HG03139 (cell line): Measurements from ENCODE around the gene FBXL4.

Experiments used
- ATAC-seq: cut with Tn5 transposase; IDR thresholded peaks from one replicate; pipeline ENCODE4 v1.9.1; 2021; ENCODE audit not compliant: unreplicated experiment

The FBXL4 gene

DNA sequence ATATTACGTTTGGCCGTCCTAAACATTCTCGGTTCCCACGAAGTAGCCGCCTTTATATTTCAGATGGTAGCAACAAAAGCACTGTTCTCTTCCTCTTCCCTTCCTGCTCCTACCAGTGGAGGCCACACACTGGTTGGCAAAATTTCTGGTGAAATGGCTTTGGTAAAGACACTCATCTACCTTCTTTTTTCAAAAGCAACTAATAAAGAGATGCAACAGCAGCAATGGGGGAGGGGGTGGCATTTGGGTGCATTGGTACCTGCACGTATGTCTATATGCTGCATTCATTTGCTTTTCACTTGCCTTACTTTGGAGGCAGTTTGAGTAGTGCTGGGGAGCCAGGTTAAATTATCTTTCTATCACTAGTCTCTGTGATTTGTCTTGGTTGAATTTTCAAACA lies 107.4 kb downstream of the FBXL4 start:
- no peak for ATAC-seq

GRCh38 chr6:98839781-98840361 lies 107.9 kb downstream of the FBXL4 start:
- no peak for ATAC-seq

- ATAC-seq: no peak
These were observed 108.8 kb downstream of the FBXL4 start for GRCh38 chr6:98838975-98839374.

- no peak for ATAC-seq
These were observed 109.7 kb downstream of the FBXL4 start for GRCh38 chr6:98838032-98838431.

GRCh38 chr6:98836962-98837944 lies 110.5 kb downstream of the FBXL4 start:
- ATAC-seq: no peak

GRCh38 chr6:98836025-98836961 lies 111.5 kb downstream of the FBXL4 start:
- ATAC-seq: no peak

GRCh38 chr6:98835149-98836024 lies 112.4 kb downstream of the FBXL4 start:
- ATAC-seq: no peak

DNA sequence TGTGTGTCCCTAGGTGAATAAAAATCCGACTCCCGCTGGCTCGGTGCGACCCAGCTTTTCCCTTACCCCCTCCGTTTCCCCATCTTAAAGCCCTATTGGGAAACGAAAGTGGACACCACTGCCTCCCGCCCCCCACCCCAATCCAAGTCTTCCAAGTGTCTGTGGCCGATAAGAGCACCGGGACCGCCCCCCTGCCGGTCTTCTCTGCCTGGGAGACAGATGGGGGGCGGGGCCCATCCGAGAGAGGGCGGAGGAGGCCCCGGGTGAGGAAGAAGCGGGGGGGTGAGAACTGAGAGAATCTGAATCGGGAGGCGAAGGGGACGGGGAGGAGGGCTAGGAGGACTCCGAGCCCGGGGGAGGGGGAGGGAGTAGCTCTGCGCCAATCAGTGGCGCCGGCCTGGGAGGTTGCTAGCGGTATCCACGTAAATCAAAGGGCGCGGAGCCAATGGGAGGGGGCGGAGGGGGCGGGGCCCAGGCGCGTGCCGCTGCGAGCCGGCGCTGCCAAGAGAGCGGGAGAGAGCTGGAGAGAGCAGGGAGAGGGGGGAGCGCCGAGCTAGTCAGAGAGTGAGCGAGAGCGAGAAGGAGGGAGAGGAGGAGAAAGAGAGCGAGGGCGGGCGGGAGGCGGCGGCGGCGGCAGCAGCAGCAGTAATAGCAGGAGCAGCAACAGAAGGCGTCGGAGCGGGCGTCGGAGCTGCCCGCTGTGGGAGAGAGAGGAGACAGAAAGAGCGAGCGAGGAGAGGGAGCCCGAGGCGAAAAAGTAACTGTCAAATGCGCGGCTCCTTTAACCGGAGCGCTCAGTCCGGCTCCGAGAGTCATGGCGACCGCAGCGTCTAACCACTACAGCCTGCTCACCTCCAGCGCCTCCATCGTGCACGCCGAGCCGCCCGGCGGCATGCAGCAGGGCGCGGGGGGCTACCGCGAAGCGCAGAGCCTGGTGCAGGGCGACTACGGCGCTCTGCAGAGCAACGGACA lies 113.4 kb downstream of the FBXL4 start, which contains the start of gene POU3F2:
Gene POU3F2, plus strand, starts transcription at position 515 of the 972 bp plus-strand sequence. Its CDS starts 300 bp downstream, at position 815.
- peak; percentile 72 for ATAC-seq

GRCh38 chr6:98833307-98834059 lies 114.3 kb downstream of the FBXL4 start:
- no peak for ATAC-seq

DNA sequence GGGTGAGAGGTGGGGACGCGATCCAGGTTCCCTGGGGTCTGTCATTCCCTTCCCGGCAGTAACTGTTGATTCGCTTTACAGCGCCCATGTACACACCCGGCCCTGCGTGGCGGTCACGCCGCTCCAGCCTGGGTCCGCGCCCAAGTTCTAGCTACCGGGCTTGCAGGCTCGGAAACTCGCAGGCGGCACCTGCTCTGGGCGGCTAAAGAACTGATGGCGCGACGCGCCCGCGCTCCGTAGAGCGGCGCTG lies 114.8 kb downstream of the FBXL4 start:
- ATAC-seq: no peak

- no peak for ATAC-seq
These were observed 115.3 kb downstream of the FBXL4 start for GRCh38 chr6:98832284-98833056.

GRCh38 chr6:98831959-98832283 lies 115.8 kb downstream of the FBXL4 start:
- no peak for ATAC-seq

DNA sequence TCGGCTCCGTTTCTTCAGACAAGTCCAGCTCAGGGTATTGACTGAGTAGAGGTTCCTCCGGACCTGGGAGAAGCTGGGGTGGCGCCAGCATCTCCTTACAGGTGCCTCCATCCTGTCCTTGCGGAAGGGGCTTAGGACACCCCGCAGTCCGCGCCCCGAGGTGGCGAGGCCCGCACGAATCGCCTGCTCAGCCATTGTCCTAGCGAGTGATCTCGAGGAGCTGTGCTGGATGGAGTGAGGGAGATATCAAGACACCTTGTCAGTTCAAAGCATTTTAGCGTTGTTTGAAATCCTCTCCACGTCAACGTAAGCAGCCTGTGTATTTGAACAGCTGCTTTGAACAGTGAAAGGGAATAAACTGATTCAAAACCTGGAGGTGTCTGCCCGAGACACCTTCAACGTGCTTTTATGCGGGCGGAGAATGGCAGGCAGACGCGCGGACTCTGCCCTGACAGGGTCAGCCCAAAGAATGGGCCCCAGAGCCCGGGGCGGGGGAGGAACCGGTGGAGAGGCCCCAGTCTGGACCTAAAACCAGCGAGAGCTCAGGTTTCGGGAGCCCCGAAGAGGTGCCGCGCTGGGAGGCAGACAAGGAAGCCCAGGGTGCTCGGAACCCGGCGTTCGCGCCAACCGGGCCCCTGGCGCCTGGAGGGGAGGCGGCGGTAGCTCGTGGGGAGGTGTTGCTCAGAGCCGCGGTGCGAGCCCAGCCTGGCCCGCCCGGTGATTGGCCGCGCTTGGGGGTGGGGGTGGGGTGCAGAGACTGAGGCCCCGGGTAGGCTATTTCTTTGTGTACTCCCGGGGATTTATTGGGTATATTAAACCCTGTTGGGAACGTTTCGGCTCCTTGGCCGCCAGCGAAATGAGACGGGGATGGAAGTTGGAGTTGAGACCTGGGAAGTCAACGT lies 116.4 kb downstream of the FBXL4 start:
- no peak for ATAC-seq

GRCh38 chr6:98830146-98830545 lies 117.6 kb downstream of the FBXL4 start:
- no peak for ATAC-seq

GRCh38 chr6:98828941-98829411 lies 118.8 kb downstream of the FBXL4 start:
- no peak for ATAC-seq

DNA sequence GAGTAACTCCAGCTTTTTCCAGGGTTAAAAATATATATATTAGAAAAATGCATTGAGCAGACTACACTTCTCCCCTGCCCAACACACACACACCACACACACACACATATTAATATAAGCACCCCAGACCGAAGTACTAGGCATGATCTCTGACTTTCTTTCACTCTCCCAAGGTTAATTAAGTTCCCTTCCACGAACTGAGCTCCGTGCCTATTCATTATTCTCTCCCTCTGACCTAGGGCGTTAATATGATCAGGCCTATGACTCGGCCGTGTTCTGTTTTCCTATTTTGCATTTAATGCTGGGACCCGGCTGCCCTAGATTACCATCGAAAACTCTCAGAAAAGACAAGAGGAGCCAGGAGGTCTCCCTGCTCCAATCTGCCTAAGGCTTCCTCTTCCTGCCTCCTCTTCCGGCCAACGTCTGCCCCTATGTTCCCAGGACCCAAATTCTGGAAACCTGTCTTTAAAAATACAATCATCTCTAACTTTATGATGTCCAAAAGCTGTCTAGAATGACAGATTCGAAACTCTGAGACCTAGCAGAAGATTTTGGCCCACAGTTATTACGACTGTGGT lies 119.4 kb downstream of the FBXL4 start:
- ATAC-seq: no peak
